Right lobe of liver (tissue), 6 donors: ENCODE data around the gene ADCY3. TPM values are rescaled to one million over a fixed set of nuclear protein-coding genes. Genes with fewer than 3 reads are reported as not detected.

Experiments used
- ATAC-seq, 4 donors: fragments of 200-7000 bp; cut with Tn5 transposase; one replicate each; pipeline ENCODE4 v1.9.1; 2020; ENCODE audit warnings: mild to moderate bottlenecking in 4 of 4, moderate library complexity in 4 of 4
- DNase-seq, 3 donors: peaks; one replicate each; pipeline ENCODE4 v3.0.0-alpha.2; 2020
- H3K27ac ChIP-seq, 3 donors: fragments of 200-600 bp; one replicate each; pipeline ENCODE4 v1.8.0; 2022
- H3K27me3 ChIP-seq, 2 donors: fragments of 200-600 bp; one replicate each; pipeline ENCODE4 v1.8.0; 2022
- H3K36me3 ChIP-seq, 4 donors: fragments of 200-600 bp; sonication (generic) in 1 of 4; one replicate each; pipeline versions ENCODE4 v1.5.1 to v1.8.0; 2017 to 2022; ENCODE audit warnings: control low read depth in 1 of 4
- H3K4me1 ChIP-seq, 4 donors: fragments of 200-600 bp; sonication (generic) in 1 of 4; one replicate each; pipeline versions ENCODE4 v1.5.1 to v1.8.0; 2017 to 2022; ENCODE audit warnings: control low read depth in 1 of 4
- H3K4me3 ChIP-seq, 3 donors: fragments of 200-600 bp; one replicate each; pipeline ENCODE4 v1.8.0; 2022
- H3K9me3 ChIP-seq, 4 donors: fragments of 200-600 bp; sonication (generic) in 1 of 4; one replicate each; pipeline versions ENCODE4 v1.5.1 to v1.8.0; 2017 to 2022; ENCODE audit warnings: control low read depth in 1 of 4
- POLR2A ChIP-seq: fragments of 450-650 bp; IDR thresholded peaks from one replicate; pipeline ENCODE4 v1.6.1; 2017; ENCODE audit warnings: antibody characterized with exemption, mild to moderate bottlenecking
- WGBS: methylation state at CpG from one replicate; pipeline ENCODE4 v1.1.6; 2018; ENCODE audit warnings: low coverage, low lambda C conversion rate; ENCODE audit not compliant: insufficient coverage; ENCODE audit errors: missing lambda C conversion rate; 5-methylcytosine and 5-hydroxymethylcytosine counted together
- intact Hi-C, 2 donors: fragments of 100-400 bp; cut with DNase I; formaldehyde crosslinking; loops; one replicate each; pipeline versions ENCODE4 v1.11.2 to v1.14.1; 2022
- total RNA-seq, 6 experiments: library from RNA; depleted of rRNA in 2 of 6; stranded (reverse); fragments of >200 nt in 2 of 6; fragmentation: NEBNext Ultra II Directional in 3 of 6; extraction: Animal tissue kit (Norgen Biotek cat#: 25700) in 3 of 6; gene quantifications; one replicate each; pipeline versions ENCODE4 v1.1.0 to v1.2.4, GENCODE V29; 2016 to 2023
- TF ChIP-seq, protein P1 (sequence below), 4 donors: fragments of 200-600 bp in 3 of 4; fragments of 450-650 bp in 1 of 4; IDR thresholded peaks; one replicate each; pipeline versions ENCODE4 v1.5.1 to v1.8.0; 2016 to 2022; ENCODE audit warnings: antibody characterized with exemption in 4 of 4, mild to moderate bottlenecking in 2 of 4
- donor health status: DM: no; HTN: yes; CAD: no.
- donor health status: DM: no; HTN: no; CAD: no.
- donor health status: DM: no; HTN: no; CAD: no.
- donor health status: DM: no; HTN: yes; CAD: no.
- donor health status: DM: no; HTN: yes; CAD: no.

Gene ADCY3
- total RNA-seq, 6 experiments from 2014 or later = 2.2 to 7.0 (median 5.6) TPM

DNA sequence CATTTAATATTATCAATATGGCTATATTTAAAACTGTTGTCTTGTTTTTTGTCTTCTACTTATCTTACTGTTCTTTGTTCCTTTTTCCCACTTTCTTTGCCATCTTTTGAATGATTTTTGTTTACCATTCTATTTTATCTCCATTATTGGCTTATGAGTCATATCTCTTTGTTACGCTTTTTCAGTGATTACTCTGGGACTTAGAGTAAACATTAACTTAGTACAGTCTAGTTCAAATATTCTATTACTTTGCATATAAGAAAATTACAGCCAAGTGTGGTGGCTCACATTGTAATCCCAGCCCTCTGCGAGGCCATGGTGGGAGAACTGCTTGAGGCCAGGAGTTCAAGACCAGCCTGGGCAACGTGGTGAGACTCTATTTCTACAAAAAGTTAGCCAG, 26.1 kb downstream of the ADCY3 start:
- H3K4me1 ChIP-seq = no peaks in the 10 kb centered on the region
- H3K36me3 ChIP-seq = no peaks in the 10 kb centered on the region
- no peak for DNase-seq
- 63% methylated on average over 3 of the region's 3 CpGs for WGBS
- no peak for ATAC-seq
- TF ChIP-seq, protein P1, sequence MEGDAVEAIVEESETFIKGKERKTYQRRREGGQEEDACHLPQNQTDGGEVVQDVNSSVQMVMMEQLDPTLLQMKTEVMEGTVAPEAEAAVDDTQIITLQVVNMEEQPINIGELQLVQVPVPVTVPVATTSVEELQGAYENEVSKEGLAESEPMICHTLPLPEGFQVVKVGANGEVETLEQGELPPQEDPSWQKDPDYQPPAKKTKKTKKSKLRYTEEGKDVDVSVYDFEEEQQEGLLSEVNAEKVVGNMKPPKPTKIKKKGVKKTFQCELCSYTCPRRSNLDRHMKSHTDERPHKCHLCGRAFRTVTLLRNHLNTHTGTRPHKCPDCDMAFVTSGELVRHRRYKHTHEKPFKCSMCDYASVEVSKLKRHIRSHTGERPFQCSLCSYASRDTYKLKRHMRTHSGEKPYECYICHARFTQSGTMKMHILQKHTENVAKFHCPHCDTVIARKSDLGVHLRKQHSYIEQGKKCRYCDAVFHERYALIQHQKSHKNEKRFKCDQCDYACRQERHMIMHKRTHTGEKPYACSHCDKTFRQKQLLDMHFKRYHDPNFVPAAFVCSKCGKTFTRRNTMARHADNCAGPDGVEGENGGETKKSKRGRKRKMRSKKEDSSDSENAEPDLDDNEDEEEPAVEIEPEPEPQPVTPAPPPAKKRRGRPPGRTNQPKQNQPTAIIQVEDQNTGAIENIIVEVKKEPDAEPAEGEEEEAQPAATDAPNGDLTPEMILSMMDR (IDR thresholded peaks at IDR 0.05) = no peak
- TF ChIP-seq POLR2A = no peak
- no peaks in the 10 kb centered on the region for H3K27me3 ChIP-seq
- intact Hi-C loops = no loop called here
- peaks cover 0 to 16% (median 0%) of the 10 kb centered on the region in 4 donors for H3K9me3 ChIP-seq
- no peak overlapping the region for H3K4me3 ChIP-seq
- H3K27ac ChIP-seq = no peak overlapping the region

DNA sequence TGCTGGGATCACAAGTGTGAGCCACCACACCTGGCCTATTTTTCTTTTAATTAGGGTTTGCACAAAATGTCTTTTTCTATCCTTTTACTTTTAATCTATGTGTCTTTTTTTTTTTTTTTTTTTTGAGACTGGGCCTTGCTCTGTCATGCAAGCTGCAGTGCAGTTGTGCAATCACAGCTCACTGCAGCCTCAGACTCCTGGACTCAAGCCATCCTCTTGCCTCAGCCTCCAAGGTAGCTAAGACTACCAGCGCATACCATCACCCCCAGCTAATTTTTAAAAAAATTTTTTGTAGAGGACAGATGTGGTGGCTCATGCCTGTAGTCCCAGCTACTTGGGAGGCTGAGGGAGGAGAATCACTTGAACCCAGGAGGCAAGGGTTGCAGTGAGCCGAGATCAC, 27.1 kb downstream of the ADCY3 start:
- ATAC-seq = no peak
- TF ChIP-seq POLR2A = no peak
- TF ChIP-seq, protein P1 (IDR thresholded peaks at IDR 0.05) = no peak
- Histone ChIP-seq H3K4me1 (no peaks in the 10 kb centered on the region), H3K4me3 (no peak overlapping the region), H3K27me3 (no peaks in the 10 kb centered on the region), H3K27ac (no peak overlapping the region), H3K36me3 (no peaks in the 10 kb centered on the region), H3K9me3 (peaks cover 0 to 16% (median 0%) of the 10 kb centered on the region in 4 donors)
- DNase-seq = no peak
- 100% methylated on average over 1 of the region's 2 CpGs for WGBS
- intact Hi-C loops = no loop called here

DNA sequence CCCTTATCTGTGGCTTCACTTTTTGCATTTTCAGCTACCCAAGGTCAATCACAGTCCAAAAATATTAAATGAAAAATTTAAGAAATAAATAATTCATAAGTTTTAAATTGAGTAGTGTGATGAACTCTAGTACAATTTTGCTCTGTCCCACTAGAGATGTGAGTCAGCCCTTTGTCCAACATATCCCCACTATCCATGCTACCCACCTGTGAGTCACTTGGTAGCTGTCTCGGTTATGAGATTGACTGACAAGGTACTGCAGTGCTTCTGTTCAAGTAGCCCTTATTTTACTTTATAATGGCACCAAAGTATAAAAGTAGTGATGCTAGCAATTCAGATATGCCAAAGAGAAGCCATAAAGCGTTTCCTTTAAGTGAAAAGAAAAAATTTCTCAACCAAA, 28.8 kb downstream of the ADCY3 start:
- 58% methylated on average over 2 of the region's 2 CpGs for WGBS
- peaks cover 0 to 16% (median 0%) of the 10 kb centered on the region in 4 donors for H3K9me3 ChIP-seq
- DNase-seq (no peak), ATAC-seq (no peak)
- no peaks in the 10 kb centered on the region for H3K4me1 ChIP-seq
- no peaks in the 10 kb centered on the region for H3K36me3 ChIP-seq
- H3K27me3 ChIP-seq = no peaks in the 10 kb centered on the region
- H3K4me3 ChIP-seq = no peak overlapping the region
- TF ChIP-seq POLR2A = no peak
- TF ChIP-seq, protein P1 (IDR thresholded peaks at IDR 0.05) = no peak
- H3K27ac ChIP-seq = no peak overlapping the region
- intact Hi-C loops = no loop called here

DNA sequence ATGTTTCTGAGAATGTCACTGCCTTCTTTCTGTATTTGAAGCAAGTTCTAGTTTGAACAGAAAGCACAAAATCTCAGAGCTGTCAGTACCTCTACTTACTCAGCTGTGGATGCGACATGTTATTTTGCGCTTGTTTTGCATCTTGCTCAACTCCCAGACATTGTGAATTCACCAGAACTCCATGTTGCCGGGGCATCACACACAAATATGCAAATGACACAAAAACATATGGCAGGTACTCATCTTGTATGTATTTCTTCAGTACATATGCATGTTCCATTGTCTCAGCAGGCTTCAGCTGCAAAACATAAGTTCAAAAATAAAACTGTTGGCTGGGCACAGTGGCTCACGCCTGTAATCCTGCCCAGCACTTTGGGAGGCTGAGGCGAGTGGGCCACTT, 30.8 kb downstream of the ADCY3 start:
- H3K4me3 ChIP-seq = no peak overlapping the region
- TF ChIP-seq POLR2A = no peak
- TF ChIP-seq, protein P1 (IDR thresholded peaks at IDR 0.05) = no peak
- no peaks in the 10 kb centered on the region for H3K4me1 ChIP-seq
- peaks cover 0 to 2% (median 0%) of the 10 kb centered on the region in 4 donors for H3K9me3 ChIP-seq
- H3K27me3 ChIP-seq = no peaks in the 10 kb centered on the region
- no peak overlapping the region for H3K27ac ChIP-seq
- DNase-seq (no peak), ATAC-seq (no peak)
- intact Hi-C loops = no loop called here
- H3K36me3 ChIP-seq = no peaks in the 10 kb centered on the region
- WGBS = 86% methylated on average over 3 of the region's 5 CpGs

DNA sequence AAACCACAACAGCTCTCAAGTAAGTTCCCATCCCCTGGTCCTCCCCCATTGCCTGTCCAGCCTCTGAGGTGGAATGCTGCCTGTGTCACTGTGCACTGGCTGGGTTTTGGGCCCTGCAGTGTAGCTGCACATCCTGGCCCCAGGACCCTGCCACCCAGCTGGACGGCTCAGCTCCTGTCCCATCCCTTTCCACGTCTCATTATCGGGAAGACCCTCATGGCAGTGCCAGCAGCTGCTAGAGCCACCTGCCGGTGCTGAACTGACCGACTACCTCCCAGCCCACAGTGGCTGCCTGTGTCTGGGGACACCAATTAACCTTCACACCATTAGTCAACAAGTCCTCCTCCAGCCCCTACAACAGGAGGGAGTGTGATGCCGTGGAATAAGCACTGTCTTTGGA, 31.9 kb downstream of the ADCY3 start:
- ATAC-seq = no peak
- intact Hi-C loops = no loop called here
- Histone ChIP-seq H3K4me1 (peaks cover 0 to 5% (median 0%) of the 10 kb centered on the region in 4 donors), H3K27me3 (no peaks in the 10 kb centered on the region), H3K9me3 (no peaks in the 10 kb centered on the region), H3K36me3 (no peaks in the 10 kb centered on the region), H3K27ac (no peak overlapping the region), H3K4me3 (no peak overlapping the region)
- TF ChIP-seq POLR2A = no peak
- TF ChIP-seq, protein P1 (IDR thresholded peaks at IDR 0.05) = no peak
- WGBS = 77% methylated on average over 4 of the region's 6 CpGs
- no peak for DNase-seq
